ENCODE data around the gene ZNF316. TPM values are rescaled to one million over a fixed set of nuclear protein-coding genes. Genes with fewer than 3 reads are reported as not detected.

Gene ZNF316
- total RNA-seq, 2 experiments from 2014 or later = 18.1 to 37.5 TPM

DNA sequence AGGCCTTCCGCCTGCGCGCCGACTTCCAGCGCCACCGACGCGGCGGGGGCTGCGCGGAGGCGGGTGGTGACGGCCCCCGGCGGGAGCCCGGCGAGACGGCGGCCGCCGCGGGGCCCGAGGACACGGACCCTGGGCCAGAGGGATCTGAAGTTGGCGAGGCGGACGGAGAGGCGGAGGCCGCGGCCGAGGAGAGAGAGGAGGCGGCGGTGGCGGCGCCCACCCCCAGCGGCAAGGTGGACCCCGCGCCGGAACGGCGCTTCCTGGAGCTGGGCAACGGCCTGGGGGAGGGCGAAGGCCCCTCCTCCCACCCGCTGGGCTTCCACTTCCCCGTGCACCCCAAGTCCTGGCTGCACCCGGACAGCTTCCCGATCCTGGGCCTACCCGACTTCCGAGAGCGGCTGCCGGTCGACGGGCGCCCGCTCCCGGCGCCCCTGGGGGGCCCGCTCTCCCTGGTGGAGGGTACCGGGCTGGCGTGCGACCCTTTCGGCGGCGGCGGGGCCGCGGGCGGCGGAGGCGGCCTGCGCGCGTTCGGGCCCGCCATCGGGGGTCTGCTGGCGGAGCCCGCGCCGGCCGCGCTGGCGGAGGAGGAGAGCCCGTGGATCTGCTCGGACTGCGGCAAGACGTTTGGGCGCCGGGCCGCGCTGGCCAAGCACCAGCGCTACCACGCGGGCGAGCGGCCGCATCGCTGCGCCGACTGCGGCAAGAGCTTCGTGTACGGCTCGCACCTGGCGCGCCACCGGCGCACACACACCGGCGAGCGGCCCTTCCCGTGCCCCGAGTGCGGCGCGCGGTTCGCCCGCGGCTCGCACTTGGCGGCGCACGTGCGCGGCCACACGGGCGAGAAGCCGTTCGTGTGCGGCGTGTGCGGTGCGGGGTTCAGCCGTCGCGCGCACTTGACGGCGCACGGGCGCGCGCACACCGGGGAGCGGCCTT, 16.2 kb downstream of the ZNF316 start:
- Histone ChIP-seq H3K9me3 (ENCODE audit: low read length) (no peaks in the 10 kb centered on the region), H3K4me1 (ENCODE audit: insufficient read depth, low read length, poor library complexity, severe bottlenecking) (no peaks in the 10 kb centered on the region), H3K4me2 (ENCODE audit: low read length) (no peak overlapping the region), H4K20me1 (ENCODE audit: insufficient read depth, low read length) (no peaks in the 10 kb centered on the region), H3K27ac (ENCODE audit: low read depth, low read length, poor library complexity, severe bottlenecking) (no peak overlapping the region), H3K36me3 (ENCODE audit: insufficient read depth, low read length) (peaks cover 64% of the 10 kb centered on the region), H3K79me2 (ENCODE audit: insufficient read depth, low read depth, low read length) (no peaks in the 10 kb centered on the region), H3K4me3 (ENCODE audit: low read depth, low read length, poor library complexity, severe bottlenecking) (no peak overlapping the region), H2AFZ (ENCODE audit: low read length) (no peak overlapping the region), H3K9me2 (ENCODE audit: insufficient read depth, low read length) (no peaks in the 10 kb centered on the region)
- CTCF ChIA-PET (ENCODE audit: unreplicated experiment) = no interaction called here
- BruUV-seq (replicated peaks) = no TSS peak
- TF ChIP-seq CTCF (conservative IDR thresholded peaks at IDR 0.05; ENCODE audit: low read length) (no peak), EZH2phosphoT487 (IDR thresholded peaks at IDR 0.05; ENCODE audit: borderline replicate concordance, low read depth, low read length) (no peak)
- DNase-seq (ENCODE audit: low spot score) = no peak
- intact Hi-C loops (cut with micrococcal nuclease; ENCODE audit: unreplicated experiment) = no loop called here
- POLR2A ChIA-PET = no interaction called here

DNA sequence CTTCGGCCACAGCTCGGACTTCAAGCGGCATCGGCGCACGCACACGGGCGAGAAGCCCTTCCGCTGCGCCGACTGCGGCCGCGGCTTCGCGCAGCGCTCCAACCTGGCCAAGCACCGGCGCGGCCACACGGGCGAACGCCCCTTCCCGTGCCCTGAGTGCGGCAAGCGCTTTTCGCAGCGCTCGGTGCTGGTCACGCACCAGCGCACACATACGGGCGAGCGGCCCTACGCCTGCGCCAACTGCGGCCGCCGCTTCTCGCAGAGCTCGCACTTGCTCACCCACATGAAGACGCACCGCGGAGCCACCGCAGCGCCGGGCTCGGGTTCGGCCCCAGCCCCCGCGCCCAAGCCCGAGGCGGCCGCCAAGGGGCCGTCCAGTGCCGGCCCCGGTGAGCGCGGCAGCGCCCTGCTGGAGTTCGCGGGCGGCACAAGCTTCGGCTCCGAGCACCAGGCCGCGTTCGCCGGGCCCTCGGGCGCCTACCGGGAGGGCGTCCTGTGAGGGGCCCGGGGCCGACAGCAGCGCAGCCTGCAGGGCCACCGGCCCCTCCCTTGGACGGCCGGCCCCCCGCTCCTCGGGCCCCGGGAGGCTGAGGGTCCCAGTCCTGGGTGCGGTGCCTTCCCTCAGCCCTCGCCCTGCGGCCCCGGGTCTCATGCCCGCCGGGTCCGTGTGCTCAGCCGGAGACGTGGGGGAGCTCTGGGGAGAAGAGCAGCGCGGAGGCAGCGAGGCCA, 17.2 kb downstream of the ZNF316 start:
- BruUV-seq (replicated peaks) = no TSS peak
- POLR2A ChIA-PET = no interaction called here

More for the DNA sequence above, 17.2 kb downstream of the ZNF316 start:
- Histone ChIP-seq H3K9me3 (ENCODE audit: low read length) (no peaks in the 10 kb centered on the region), H3K4me1 (ENCODE audit: insufficient read depth, low read length, poor library complexity, severe bottlenecking) (no peaks in the 10 kb centered on the region), H3K9me2 (ENCODE audit: insufficient read depth, low read length) (no peaks in the 10 kb centered on the region), H3K4me3 (ENCODE audit: low read depth, low read length, poor library complexity, severe bottlenecking) (no peak overlapping the region), H3K79me2 (ENCODE audit: insufficient read depth, low read depth, low read length) (no peaks in the 10 kb centered on the region), H3K27ac (ENCODE audit: low read depth, low read length, poor library complexity, severe bottlenecking) (no peak overlapping the region), H3K4me2 (ENCODE audit: low read length) (no peak overlapping the region), H3K36me3 (ENCODE audit: insufficient read depth, low read length) (peaks cover 55% of the 10 kb centered on the region), H4K20me1 (ENCODE audit: insufficient read depth, low read length) (no peaks in the 10 kb centered on the region), H2AFZ (ENCODE audit: low read length) (no peak overlapping the region)
- no peak for DNase-seq (ENCODE audit: low spot score)
- intact Hi-C loops (cut with micrococcal nuclease; ENCODE audit: unreplicated experiment) = no loop called here
- CTCF ChIA-PET (ENCODE audit: unreplicated experiment) = no interaction called here
- TF ChIP-seq CTCF (conservative IDR thresholded peaks at IDR 0.05; ENCODE audit: low read length) = no peak
- no peak for TF ChIP-seq EZH2phosphoT487 (IDR thresholded peaks at IDR 0.05; ENCODE audit: borderline replicate concordance, low read depth, low read length)
